ENCODE measurements around the gene TPM4. TPM values are rescaled to one million over a fixed set of nuclear protein-coding genes. Genes with fewer than 3 reads are reported as not detected.

The TPM4 gene
- total RNA-seq, 1 donor from 2014 or later = 543 TPM

DNA sequence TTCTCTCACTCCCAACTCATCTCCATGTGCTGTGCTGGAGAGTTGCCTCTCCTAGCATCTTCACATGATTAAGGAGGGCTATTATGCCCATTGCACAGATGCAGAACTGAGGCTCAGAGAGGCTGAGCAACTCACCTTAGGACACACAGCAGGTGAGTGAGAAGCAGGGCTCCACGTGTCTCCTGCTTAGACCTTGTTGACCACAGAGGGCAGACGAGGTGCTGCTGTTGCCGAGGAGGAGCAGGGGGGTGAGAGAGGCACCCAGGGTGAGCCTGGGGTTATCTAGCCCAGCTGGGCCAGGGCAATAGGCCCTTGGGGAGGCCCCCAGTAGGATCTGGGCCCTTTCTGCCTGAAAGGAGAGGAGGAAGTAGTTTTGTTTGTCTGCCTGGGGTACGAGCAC, 64.7 kb downstream of the TPM4 start:
- intact Hi-C loops (cut with DNase I) = no loop called here
- DNase-seq (ENCODE audit: low spot score) (no peak), ATAC-seq (no peak)

DNA sequence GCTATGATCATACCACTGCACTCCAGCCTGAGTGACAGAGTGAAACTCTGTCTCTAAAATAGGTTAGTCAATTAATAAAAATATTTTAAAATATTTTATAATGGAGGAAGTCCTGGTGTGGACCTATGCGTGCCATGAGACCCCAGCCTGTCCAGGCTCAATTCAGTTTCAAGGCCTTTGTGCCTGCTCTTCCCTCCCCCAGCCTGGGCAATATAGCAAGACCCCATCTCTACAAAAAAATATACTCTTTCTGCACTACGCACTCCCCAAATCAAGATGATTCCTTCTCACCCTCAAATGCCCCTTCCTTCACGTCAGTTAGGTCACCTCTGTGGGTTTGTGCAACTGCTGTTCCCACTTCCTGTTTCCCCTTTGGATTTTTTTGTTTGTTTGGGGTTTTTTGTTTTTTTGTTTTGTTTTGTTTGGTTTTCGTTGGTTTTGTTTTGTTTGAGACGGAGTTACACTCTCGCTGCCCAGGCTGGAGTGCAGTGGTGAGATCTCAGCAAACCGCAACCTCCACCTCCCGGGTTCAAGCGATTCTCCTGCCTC, 65.8 kb downstream of the TPM4 start:
- ATAC-seq (no peak), DNase-seq (ENCODE audit: low spot score) (no peak)
- intact Hi-C loops (cut with DNase I) = no loop called here

DNA sequence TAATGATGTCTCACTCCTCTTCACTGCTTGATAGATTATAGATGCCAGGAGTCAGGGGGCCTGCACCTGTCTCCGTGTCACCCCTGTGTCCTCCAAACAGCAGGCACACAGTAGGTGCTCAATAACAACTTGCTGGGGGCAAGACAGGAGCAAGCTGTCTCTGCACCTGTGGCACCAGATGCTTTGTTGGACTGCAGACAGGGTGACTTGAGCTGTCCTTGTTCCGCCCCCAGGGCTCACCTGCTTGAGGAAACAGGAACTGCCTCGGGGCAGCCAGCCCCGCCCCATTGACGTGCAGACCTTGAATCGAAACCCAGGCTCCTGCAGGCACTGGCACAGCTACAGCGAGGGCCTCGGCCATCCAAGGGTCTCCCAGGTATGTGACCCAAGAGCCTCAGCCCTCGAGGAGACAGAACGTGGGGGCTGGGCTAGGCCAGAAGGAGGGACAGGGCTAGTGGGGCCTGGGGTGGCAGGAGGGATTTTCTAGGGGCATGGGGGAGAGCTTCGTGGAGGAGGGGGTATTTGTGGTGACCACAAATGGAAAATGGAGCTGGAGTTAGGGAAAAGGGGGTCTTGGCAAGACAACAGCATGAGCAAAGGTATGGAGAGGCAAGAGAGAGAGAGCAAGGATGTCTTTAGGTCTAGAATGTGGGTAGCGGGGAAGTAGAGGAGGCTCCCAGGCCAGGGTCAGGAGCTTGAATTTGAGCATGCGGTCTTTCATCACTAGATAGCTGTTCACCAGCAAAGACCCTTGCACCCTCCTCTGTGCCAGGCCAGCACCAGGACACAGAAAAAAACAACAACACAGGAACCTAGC, 67.3 kb downstream of the TPM4 start, which contains the start of gene HSH2D:
HSH2D (plus strand) TSS at position 287 of the 817 bp plus-strand sequence. CDS start 5,066 bp downstream, outside the sequence.
- no peak for DNase-seq (ENCODE audit: low spot score)
- intact Hi-C loops (cut with DNase I) = no loop called here
- ATAC-seq = peak; percentile 36

DNA sequence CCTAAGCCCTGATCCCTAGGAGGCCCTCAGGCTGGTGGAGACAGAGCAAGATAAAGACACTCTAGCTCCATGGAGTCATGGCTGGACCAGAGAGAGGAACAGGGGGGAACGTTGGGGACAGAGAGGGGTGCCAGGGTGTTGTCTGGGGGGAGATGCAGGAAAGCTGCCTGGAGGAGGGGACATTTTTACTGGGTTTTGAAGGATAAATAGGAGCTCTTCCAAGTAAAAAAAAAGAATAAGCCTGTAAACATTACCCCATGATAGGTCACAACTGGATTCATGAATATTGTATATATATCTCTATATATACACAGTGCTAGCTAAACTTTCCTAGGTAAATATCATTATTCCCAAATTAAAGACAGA, 67.9 kb downstream of the TPM4 start:
- ATAC-seq (no peak), DNase-seq (ENCODE audit: low spot score) (no peak)
- intact Hi-C loops (cut with DNase I) = no loop called here

DNA sequence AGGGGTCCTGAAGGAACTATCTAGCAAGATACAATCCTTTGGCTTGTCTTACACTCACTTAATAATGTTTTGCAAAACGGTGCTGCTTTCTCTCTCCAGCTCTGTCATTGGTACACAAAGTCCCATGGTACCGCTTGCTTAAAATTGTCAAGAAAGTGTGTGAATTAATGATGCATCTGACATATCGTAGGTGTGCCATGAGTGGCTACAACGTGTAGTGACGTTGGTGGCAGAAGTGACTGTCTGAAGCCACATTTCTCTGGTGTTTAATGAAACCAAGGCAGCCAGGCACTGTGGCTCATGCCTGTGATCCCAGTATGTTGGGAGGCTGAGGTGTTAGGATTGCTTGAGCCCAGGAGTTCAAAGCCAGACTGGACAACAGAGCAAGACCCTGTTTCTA, 69.8 kb downstream of the TPM4 start:
- ATAC-seq (no peak), DNase-seq (ENCODE audit: low spot score) (no peak)
- intact Hi-C loops (cut with DNase I) = no loop called here

GRCh38 chr19:16148443-16149229, 72.3 kb downstream of the TPM4 start:
- intact Hi-C loops (cut with DNase I) = no loop called here
- no peak for ATAC-seq
- no peak for DNase-seq (ENCODE audit: low spot score)

Other genes starting within 250 kb of the TPM4 start
- gene CYP4F2, start 178.4 kb upstream of the TPM4 start, total RNA-seq = not detected
- 2.1 TPM for gene CYP4F11, start 142.0 kb upstream of the TPM4 start, total RNA-seq
- not detected for gene OR10H4, start 127.5 kb upstream of the TPM4 start, total RNA-seq
- 49.6 TPM for gene RAB8A, start 35.4 kb downstream of the TPM4 start, total RNA-seq
- 1.2 TPM for gene HSH2D, start 67.2 kb downstream of the TPM4 start, total RNA-seq
- not detected for gene CIB3, start 97.0 kb downstream of the TPM4 start, total RNA-seq
- 44.8 TPM for gene FAM32A, start 108.9 kb downstream of the TPM4 start, total RNA-seq
- 76.8 TPM for gene AP1M1, start 121.4 kb downstream of the TPM4 start, total RNA-seq
- 105 TPM for gene KLF2, start 248.3 kb downstream of the TPM4 start, total RNA-seq

Data from sciatic nerve (tissue), 2 donors.